ENCODE measurements around the gene OR51G1. TPM values are rescaled to one million over a fixed set of nuclear protein-coding genes. Genes with fewer than 3 reads are reported as not detected.

The OR51G1 gene
- total RNA-seq, 4 donors from 2014 or later, result not detected

GRCh38 chr11:4881188-4881587 is 43.0 kb downstream of the OR51G1 start:
- intact Hi-C loops (cut with DNase I), result no loop called here

More at GRCh38 chr11:4881188-4881587, 43.0 kb downstream of the OR51G1 start:
- no peaks in the 10 kb centered on the region for H3K27me3 ChIP-seq
- H3K27ac ChIP-seq (replicated peaks in 1 of 4), result no peak overlapping the region
- DNase-seq (ENCODE audit: extremely low spot score), result no peak
- H3K9me3 ChIP-seq, result no peaks in the 10 kb centered on the region
- 78% methylated on average over 4 of the region's 4 CpGs for WGBS
- H3K4me3 ChIP-seq, result no peak overlapping the region
- no peaks in the 10 kb centered on the region for H3K4me1 ChIP-seq
- no peaks in the 10 kb centered on the region for H3K36me3 ChIP-seq
- TF ChIP-seq POLR2AphosphoS5 (IDR thresholded peaks at IDR 0.05), result no peak
- TF ChIP-seq, protein P1, sequence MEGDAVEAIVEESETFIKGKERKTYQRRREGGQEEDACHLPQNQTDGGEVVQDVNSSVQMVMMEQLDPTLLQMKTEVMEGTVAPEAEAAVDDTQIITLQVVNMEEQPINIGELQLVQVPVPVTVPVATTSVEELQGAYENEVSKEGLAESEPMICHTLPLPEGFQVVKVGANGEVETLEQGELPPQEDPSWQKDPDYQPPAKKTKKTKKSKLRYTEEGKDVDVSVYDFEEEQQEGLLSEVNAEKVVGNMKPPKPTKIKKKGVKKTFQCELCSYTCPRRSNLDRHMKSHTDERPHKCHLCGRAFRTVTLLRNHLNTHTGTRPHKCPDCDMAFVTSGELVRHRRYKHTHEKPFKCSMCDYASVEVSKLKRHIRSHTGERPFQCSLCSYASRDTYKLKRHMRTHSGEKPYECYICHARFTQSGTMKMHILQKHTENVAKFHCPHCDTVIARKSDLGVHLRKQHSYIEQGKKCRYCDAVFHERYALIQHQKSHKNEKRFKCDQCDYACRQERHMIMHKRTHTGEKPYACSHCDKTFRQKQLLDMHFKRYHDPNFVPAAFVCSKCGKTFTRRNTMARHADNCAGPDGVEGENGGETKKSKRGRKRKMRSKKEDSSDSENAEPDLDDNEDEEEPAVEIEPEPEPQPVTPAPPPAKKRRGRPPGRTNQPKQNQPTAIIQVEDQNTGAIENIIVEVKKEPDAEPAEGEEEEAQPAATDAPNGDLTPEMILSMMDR (IDR thresholded peaks at IDR 0.05), result no peak
- no peak for TF ChIP-seq EP300 (IDR thresholded peaks at IDR 0.05)

Other genes with a start within 250 kb of the OR51G1 start
- gene OR51E2, start 226.5 kb downstream of the OR51G1 start, total RNA-seq, result 1 to 10 TPM in 2 of 4 donors, under 1 TPM in 2; under 0.01 to 1.8 (median 0.72) TPM
- gene MMP26, start 219.6 kb downstream of the OR51G1 start, total RNA-seq, result not detected
- not detected for gene OR51F1, start 154.4 kb downstream of the OR51G1 start, total RNA-seq
- not detected for gene OR52R1, start 120.0 kb downstream of the OR51G1 start, total RNA-seq
- gene OR51F2, start 103.0 kb downstream of the OR51G1 start, total RNA-seq, result not detected
- gene OR51S1, start 75.1 kb downstream of the OR51G1 start, total RNA-seq, result not detected
- gene OR51T1, start 42.4 kb downstream of the OR51G1 start, total RNA-seq, result not detected
- gene OR51A7, start 20.6 kb downstream of the OR51G1 start, total RNA-seq, result not detected
- gene OR51G2, start 5.0 kb downstream of the OR51G1 start, total RNA-seq, result not detected
- gene OR51A4, start 23.3 kb upstream of the OR51G1 start, total RNA-seq, result not detected
- gene OR51A2, start 31.4 kb upstream of the OR51G1 start, total RNA-seq, result not detected
- not detected for gene OR51L1, start 70.5 kb upstream of the OR51G1 start, total RNA-seq
- not detected for gene OR52J3, start 122.2 kb upstream of the OR51G1 start, total RNA-seq
- not detected for gene OR52E2, start 135.3 kb upstream of the OR51G1 start, total RNA-seq
- not detected for gene OR52E1, start 145.2 kb upstream of the OR51G1 start, total RNA-seq
- gene OR52A5, start 214.0 kb upstream of the OR51G1 start, total RNA-seq, result not detected
- gene OR52A1, start 230.4 kb upstream of the OR51G1 start, total RNA-seq, result not detected